ENCODE data around the gene HPGDS. TPM values are rescaled to one million over a fixed set of nuclear protein-coding genes. Genes with fewer than 3 reads are reported as not detected.

Gene HPGDS
- total and polyA plus RNA-seq, 5 donors from 2014 or later, result 0.39 to 2.5 (median 1.1) TPM; not detected in 2

DNA sequence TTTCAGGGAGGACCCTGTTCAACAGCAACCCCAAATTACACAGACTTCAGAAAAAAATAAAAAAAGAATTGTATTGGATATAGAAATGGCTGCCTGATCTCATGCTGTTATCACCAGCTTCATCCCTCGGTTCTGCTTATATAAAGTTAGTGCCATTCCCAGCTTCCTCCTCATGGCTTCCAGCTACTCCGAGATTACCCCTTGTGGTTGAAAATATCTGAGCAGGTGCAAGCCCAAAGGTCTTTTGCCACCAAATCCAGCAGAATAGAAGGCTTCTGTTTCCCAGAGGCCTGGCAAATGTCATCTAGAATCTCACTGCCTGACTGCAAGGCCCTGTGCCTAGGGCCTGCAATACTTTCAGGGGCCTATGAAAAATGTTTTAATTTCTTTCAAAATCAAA is 13.8 kb upstream of the HPGDS start:
- Mint-ChIP-seq H3K4me1 (peaks cover 0 to 2% (median under 1%) of the 10 kb centered on the region in 4 donors), H3K27me3 (peaks cover 7% of the 10 kb centered on the region), H3K36me3 (no peaks in the 10 kb centered on the region), H3K9me3 (peaks cover 0 to 1% (median 0%) of the 10 kb centered on the region in 7 donors), H3K27ac (no peak overlapping the region), H3K4me3 (no peak overlapping the region)
- Histone ChIP-seq H3K27me3 (ENCODE audit: control insufficient read depth, insufficient read depth, low read length) (peaks cover 3% of the 10 kb centered on the region), H3K9me3 (ENCODE audit: control insufficient read depth in 2 of 2, low read length in 2 of 2) (no peaks in the 10 kb centered on the region), H3K36me3 (ENCODE audit: control insufficient read depth, insufficient read depth, low read length) (no peaks in the 10 kb centered on the region), H3K4me1 (ENCODE audit: control insufficient read depth, insufficient read depth, low read length, poor library complexity, severe bottlenecking) (no peaks in the 10 kb centered on the region), H3K4me3 (ENCODE audit: low read depth, low read length) (no peak overlapping the region), H3K27ac (ENCODE audit: insufficient read depth, low read length, poor library complexity, severe bottlenecking) (no peak overlapping the region)
- no peak for DNase-seq
- ATAC-seq (ENCODE audit: low read depth in 2 of 2), result no peak

DNA sequence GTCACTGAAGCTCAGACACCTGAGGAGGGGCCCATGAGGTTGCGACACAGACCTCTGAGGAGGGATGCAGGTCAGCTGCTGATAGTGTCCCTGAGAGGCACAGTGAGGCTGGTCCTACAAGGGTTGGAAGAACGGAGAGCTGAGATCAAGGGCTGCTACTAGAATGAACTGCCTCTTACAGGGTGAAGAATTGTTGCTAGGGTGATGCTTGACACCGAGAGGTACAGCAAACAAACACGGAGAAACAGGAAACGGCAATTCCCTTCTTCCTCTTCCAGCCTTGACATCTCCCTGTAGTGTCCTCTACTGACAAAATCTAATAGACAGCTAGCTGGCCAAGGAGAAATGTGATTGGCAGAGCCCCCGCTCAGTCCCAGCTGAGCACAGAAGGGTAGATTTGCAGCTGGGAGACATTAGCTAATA is 11.8 kb upstream of the HPGDS start:
- H3K36me3 ChIP-seq (ENCODE audit: control insufficient read depth, insufficient read depth, low read length), result no peaks in the 10 kb centered on the region
- no peaks in the 10 kb centered on the region for H3K4me1 ChIP-seq (ENCODE audit: control insufficient read depth, insufficient read depth, low read length, poor library complexity, severe bottlenecking)
- Mint-ChIP-seq H3K4me3 (no peak overlapping the region), H3K36me3 (no peaks in the 10 kb centered on the region), H3K9me3 (peaks cover 0 to 1% (median 0%) of the 10 kb centered on the region in 7 donors), H3K4me1 (peaks cover 0 to 2% (median under 1%) of the 10 kb centered on the region in 4 donors), H3K27ac (no peak overlapping the region), H3K27me3 (peaks cover 8% of the 10 kb centered on the region)
- no peaks in the 10 kb centered on the region for H3K9me3 ChIP-seq (ENCODE audit: control insufficient read depth in 2 of 2, low read length in 2 of 2)
- no peak overlapping the region for H3K27ac ChIP-seq (ENCODE audit: insufficient read depth, low read length, poor library complexity, severe bottlenecking)
- DNase-seq (no peak), ATAC-seq (ENCODE audit: low read depth in 2 of 2) (no peak)
- H3K27me3 ChIP-seq (ENCODE audit: control insufficient read depth, insufficient read depth, low read length), result peaks cover 7% of the 10 kb centered on the region
- no peak overlapping the region for H3K4me3 ChIP-seq (ENCODE audit: low read depth, low read length)

DNA sequence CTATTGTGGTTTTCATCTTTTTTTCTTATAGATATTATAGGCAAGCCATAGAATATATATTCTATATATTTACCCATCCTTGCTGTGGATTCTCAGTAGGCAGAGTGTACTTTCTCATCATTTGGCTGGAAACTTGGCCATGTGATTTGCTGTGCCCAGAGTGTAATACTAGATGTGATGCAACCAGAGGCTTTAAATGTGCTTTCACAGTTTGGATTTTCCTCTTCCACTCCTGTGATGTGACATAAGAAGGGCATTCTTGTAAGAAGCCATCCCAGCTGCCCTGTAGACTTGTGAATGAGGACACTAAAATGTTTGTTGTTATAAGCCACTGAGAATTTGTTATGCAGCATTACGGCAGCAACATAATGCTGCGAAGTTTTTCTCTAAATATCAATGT is 10.4 kb upstream of the HPGDS start:
- Mint-ChIP-seq H3K4me1 (peaks cover 0 to 2% (median under 1%) of the 10 kb centered on the region in 4 donors), H3K27ac (no peak overlapping the region), H3K36me3 (no peaks in the 10 kb centered on the region), H3K9me3 (peaks cover 0 to 1% (median 0%) of the 10 kb centered on the region in 7 donors), H3K27me3 (peaks cover 8% of the 10 kb centered on the region), H3K4me3 (no peak overlapping the region)
- DNase-seq (no peak), ATAC-seq (ENCODE audit: low read depth in 2 of 2) (no peak)
- no peak overlapping the region for H3K27ac ChIP-seq (ENCODE audit: insufficient read depth, low read length, poor library complexity, severe bottlenecking)
- H3K27me3 ChIP-seq (ENCODE audit: control insufficient read depth, insufficient read depth, low read length), result peaks cover 4% of the 10 kb centered on the region
- H3K4me1 ChIP-seq (ENCODE audit: control insufficient read depth, insufficient read depth, low read length, poor library complexity, severe bottlenecking), result no peaks in the 10 kb centered on the region
- H3K4me3 ChIP-seq (ENCODE audit: low read depth, low read length), result no peak overlapping the region
- no peaks in the 10 kb centered on the region for H3K36me3 ChIP-seq (ENCODE audit: control insufficient read depth, insufficient read depth, low read length)
- no peaks in the 10 kb centered on the region for H3K9me3 ChIP-seq (ENCODE audit: control insufficient read depth in 2 of 2, low read length in 2 of 2)

DNA sequence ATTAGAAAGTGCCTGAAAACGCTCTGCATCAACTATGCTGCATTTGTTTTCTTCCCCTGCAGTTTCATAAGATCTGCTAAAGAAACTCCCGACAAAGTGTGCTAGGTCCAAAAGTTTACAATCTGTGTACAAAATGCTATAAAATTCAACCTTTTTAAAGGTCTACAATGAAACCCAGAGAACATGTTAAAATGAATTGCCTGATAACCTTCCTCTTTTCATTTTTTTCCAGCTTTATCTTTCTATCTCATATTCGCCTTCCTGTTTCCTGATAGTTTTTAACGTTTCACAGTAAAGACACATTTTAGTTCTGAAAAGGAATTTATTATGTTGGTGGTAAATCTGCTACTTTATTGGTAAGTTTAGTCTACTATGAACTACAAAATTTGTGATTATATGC is 9.5 kb upstream of the HPGDS start:
- peaks cover 4% of the 10 kb centered on the region for H3K27me3 ChIP-seq (ENCODE audit: control insufficient read depth, insufficient read depth, low read length)
- Mint-ChIP-seq H3K27me3 (peaks cover 8% of the 10 kb centered on the region), H3K4me1 (peaks cover 0 to 2% (median under 1%) of the 10 kb centered on the region in 4 donors)

GRCh38 chr4:94351319-94351718 is 8.7 kb upstream of the HPGDS start:
- no peak overlapping the region for H3K4me3 Mint-ChIP-seq
- H3K27ac Mint-ChIP-seq, result peak overlapping the region in 1 of 3 donors; percentile 44
- H3K36me3 Mint-ChIP-seq, result no peaks in the 10 kb centered on the region
- H3K27me3 ChIP-seq (ENCODE audit: control insufficient read depth, insufficient read depth, low read length), result peaks cover 4% of the 10 kb centered on the region
- H3K9me3 ChIP-seq (ENCODE audit: control insufficient read depth in 2 of 2, low read length in 2 of 2), result no peaks in the 10 kb centered on the region
- H3K4me3 ChIP-seq (ENCODE audit: low read depth, low read length), result no peak overlapping the region
- ATAC-seq (ENCODE audit: low read depth in 2 of 2) (no peak), DNase-seq (no peak)
- H3K27ac ChIP-seq (ENCODE audit: insufficient read depth, low read length, poor library complexity, severe bottlenecking), result no peak overlapping the region
- H3K4me1 Mint-ChIP-seq, result peaks cover 0 to 2% (median under 1%) of the 10 kb centered on the region in 4 donors
- H3K36me3 ChIP-seq (ENCODE audit: control insufficient read depth, insufficient read depth, low read length), result no peaks in the 10 kb centered on the region
- H3K4me1 ChIP-seq (ENCODE audit: control insufficient read depth, insufficient read depth, low read length, poor library complexity, severe bottlenecking), result no peaks in the 10 kb centered on the region
- peaks cover 8% of the 10 kb centered on the region for H3K27me3 Mint-ChIP-seq
- peaks cover 0 to 1% (median 0%) of the 10 kb centered on the region in 7 donors for H3K9me3 Mint-ChIP-seq

More for the DNA sequence above, 9.5 kb upstream of the HPGDS start:
- H3K9me3 Mint-ChIP-seq, result peaks cover 0 to 1% (median 0%) of the 10 kb centered on the region in 7 donors
- no peaks in the 10 kb centered on the region for H3K36me3 ChIP-seq (ENCODE audit: control insufficient read depth, insufficient read depth, low read length)
- no peak for DNase-seq
- H3K9me3 ChIP-seq (ENCODE audit: control insufficient read depth in 2 of 2, low read length in 2 of 2), result no peaks in the 10 kb centered on the region
- H3K4me3 ChIP-seq (ENCODE audit: low read depth, low read length), result no peak overlapping the region
- no peak overlapping the region for H3K27ac ChIP-seq (ENCODE audit: insufficient read depth, low read length, poor library complexity, severe bottlenecking)
- H3K36me3 Mint-ChIP-seq, result no peaks in the 10 kb centered on the region
- H3K4me1 ChIP-seq (ENCODE audit: control insufficient read depth, insufficient read depth, low read length, poor library complexity, severe bottlenecking), result no peaks in the 10 kb centered on the region
- no peak overlapping the region for H3K4me3 Mint-ChIP-seq
- no peak overlapping the region for H3K27ac Mint-ChIP-seq
- no peak for ATAC-seq (ENCODE audit: low read depth in 2 of 2)

DNA sequence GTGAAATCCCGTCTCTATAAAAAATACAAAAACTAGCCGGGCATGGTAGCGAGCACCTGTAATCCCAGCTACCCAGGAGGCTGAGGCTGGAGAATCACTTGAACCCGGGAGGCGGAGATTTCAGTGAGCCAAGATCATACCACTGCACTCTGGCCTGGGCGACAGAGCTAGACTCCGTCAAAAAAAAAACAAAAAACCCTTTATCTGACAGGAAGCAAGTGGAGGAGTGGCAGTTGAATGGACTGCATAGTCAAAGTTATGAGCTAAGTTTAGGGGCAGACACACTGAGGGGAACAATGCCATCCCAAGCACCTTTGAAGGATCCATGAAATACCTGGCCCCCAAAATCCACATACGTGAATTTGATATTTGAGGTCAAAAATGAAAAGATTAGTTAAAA is 7.5 kb upstream of the HPGDS start:
- Histone ChIP-seq H3K4me3 (ENCODE audit: low read depth, low read length) (no peak overlapping the region), H3K27me3 (ENCODE audit: control insufficient read depth, insufficient read depth, low read length) (peaks cover 4% of the 10 kb centered on the region), H3K27ac (ENCODE audit: insufficient read depth, low read length, poor library complexity, severe bottlenecking) (no peak overlapping the region), H3K36me3 (ENCODE audit: control insufficient read depth, insufficient read depth, low read length) (no peaks in the 10 kb centered on the region), H3K4me1 (ENCODE audit: control insufficient read depth, insufficient read depth, low read length, poor library complexity, severe bottlenecking) (no peaks in the 10 kb centered on the region), H3K9me3 (ENCODE audit: control insufficient read depth in 2 of 2, low read length in 2 of 2) (no peaks in the 10 kb centered on the region)
- Mint-ChIP-seq H3K4me3 (no peak overlapping the region), H3K4me1 (peaks cover 0 to 4% (median under 1%) of the 10 kb centered on the region in 4 donors), H3K27me3 (peaks cover 8% of the 10 kb centered on the region), H3K9me3 (peaks cover 0 to 1% (median 0%) of the 10 kb centered on the region in 7 donors), H3K36me3 (no peaks in the 10 kb centered on the region), H3K27ac (no peak overlapping the region)
- DNase-seq, result no peak
- ATAC-seq (ENCODE audit: low read depth in 2 of 2), result no peak

GRCh38 chr4:94349193-94349592 is 6.6 kb upstream of the HPGDS start:
- no peak overlapping the region for H3K4me3 Mint-ChIP-seq
- no peaks in the 10 kb centered on the region for H3K36me3 Mint-ChIP-seq
- peaks cover 4% of the 10 kb centered on the region for H3K27me3 ChIP-seq (ENCODE audit: control insufficient read depth, insufficient read depth, low read length)
- H3K27ac ChIP-seq (ENCODE audit: insufficient read depth, low read length, poor library complexity, severe bottlenecking), result no peak overlapping the region
- H3K9me3 Mint-ChIP-seq, result no peaks in the 10 kb centered on the region
- DNase-seq (no peak), ATAC-seq (ENCODE audit: low read depth in 2 of 2) (no peak)
- no peaks in the 10 kb centered on the region for H3K36me3 ChIP-seq (ENCODE audit: control insufficient read depth, insufficient read depth, low read length)
- no peak overlapping the region for H3K27ac Mint-ChIP-seq
- H3K27me3 Mint-ChIP-seq, result peaks cover 8% of the 10 kb centered on the region
- no peaks in the 10 kb centered on the region for H3K4me1 ChIP-seq (ENCODE audit: control insufficient read depth, insufficient read depth, low read length, poor library complexity, severe bottlenecking)
- no peaks in the 10 kb centered on the region for H3K9me3 ChIP-seq (ENCODE audit: control insufficient read depth in 2 of 2, low read length in 2 of 2)
- H3K4me1 Mint-ChIP-seq, result peaks cover 0 to 4% (median under 1%) of the 10 kb centered on the region in 4 donors
- H3K4me3 ChIP-seq (ENCODE audit: low read depth, low read length), result no peak overlapping the region

DNA sequence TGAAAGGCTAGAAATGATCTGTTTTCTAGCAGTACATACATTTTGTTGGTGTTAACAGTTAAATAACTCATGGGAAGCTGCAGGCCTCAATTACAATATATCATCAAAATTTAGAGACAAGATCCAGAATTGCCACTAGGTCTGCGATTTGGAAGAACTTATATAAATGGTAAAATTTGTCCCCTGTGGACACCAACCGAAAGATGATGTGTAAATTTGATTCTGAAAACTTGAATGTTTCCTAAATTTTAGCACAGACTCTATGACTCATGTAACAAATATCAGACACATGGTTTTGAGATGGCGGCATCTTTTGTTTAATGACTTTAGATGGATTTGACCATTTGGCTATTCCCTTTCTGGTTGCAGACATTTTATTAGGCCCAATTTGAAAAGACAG is 6.0 kb upstream of the HPGDS start:
- no peaks in the 10 kb centered on the region for H3K36me3 Mint-ChIP-seq
- peaks cover 0 to 4% (median under 1%) of the 10 kb centered on the region in 4 donors for H3K4me1 Mint-ChIP-seq
- Histone ChIP-seq H3K9me3 (ENCODE audit: control insufficient read depth in 2 of 2, low read length in 2 of 2) (no peaks in the 10 kb centered on the region), H3K4me3 (ENCODE audit: low read depth, low read length) (no peak overlapping the region), H3K27ac (ENCODE audit: insufficient read depth, low read length, poor library complexity, severe bottlenecking) (no peak overlapping the region), H3K36me3 (ENCODE audit: control insufficient read depth, insufficient read depth, low read length) (no peaks in the 10 kb centered on the region), H3K27me3 (ENCODE audit: control insufficient read depth, insufficient read depth, low read length) (peaks cover 4% of the 10 kb centered on the region), H3K4me1 (ENCODE audit: control insufficient read depth, insufficient read depth, low read length, poor library complexity, severe bottlenecking) (no peaks in the 10 kb centered on the region)
- no peak overlapping the region for H3K4me3 Mint-ChIP-seq
- ATAC-seq (ENCODE audit: low read depth in 2 of 2), result no peak
- no peak overlapping the region for H3K27ac Mint-ChIP-seq
- no peak for DNase-seq
- no peaks in the 10 kb centered on the region for H3K9me3 Mint-ChIP-seq
- H3K27me3 Mint-ChIP-seq, result peaks cover 8% of the 10 kb centered on the region

Data from CD4-positive, CD25-positive, alpha-beta regulatory T cell (primary cell).